ENCODE measurements around the gene GLP2R.
"Not testable (repeated sequence)": the region's sequence is repeated elsewhere in the genome, so short reads cannot be mapped to it uniquely, and the experiment has no call there.

GLP2R gene

DNA sequence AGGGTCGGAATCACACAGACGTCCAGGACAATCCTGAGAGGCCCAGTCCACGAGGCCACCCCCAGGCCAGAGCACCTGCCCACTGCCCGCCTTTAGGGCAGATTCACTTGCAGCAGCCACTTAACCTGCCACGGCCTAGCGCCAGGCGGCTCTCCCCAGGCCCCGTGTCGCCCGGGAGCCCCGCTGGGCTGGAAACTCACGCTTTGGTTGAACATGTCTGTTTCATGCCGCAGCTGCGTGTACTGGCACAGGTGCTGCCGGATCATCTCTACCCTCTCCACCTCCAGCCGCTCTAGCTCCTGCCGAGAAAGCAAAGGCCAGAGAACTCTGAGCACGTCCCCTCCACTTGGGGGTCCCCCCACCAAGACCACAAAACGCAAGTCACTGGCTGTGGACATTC is 92.1 kb downstream of the GLP2R start:
- H3K36me3 ChIP-seq, result peaks cover 95% of the 10 kb centered on the region
- H3K9ac ChIP-seq, result no peak overlapping the region
- H3K4me1 ChIP-seq, result peaks cover 3% of the 10 kb centered on the region
- H3K4me3 ChIP-seq, result no peak overlapping the region
- no peak overlapping the region for H3K4me2 ChIP-seq
- no peak overlapping the region for H3K27ac ChIP-seq
- no peaks in the 10 kb centered on the region for H3K9me3 ChIP-seq
- no peaks in the 10 kb centered on the region for H4K20me1 ChIP-seq
- TF ChIP-seq Cebpa-rat (IDR thresholded peaks at IDR 0.05), result no peak
- H3K27me3 ChIP-seq, result no peaks in the 10 kb centered on the region

DNA sequence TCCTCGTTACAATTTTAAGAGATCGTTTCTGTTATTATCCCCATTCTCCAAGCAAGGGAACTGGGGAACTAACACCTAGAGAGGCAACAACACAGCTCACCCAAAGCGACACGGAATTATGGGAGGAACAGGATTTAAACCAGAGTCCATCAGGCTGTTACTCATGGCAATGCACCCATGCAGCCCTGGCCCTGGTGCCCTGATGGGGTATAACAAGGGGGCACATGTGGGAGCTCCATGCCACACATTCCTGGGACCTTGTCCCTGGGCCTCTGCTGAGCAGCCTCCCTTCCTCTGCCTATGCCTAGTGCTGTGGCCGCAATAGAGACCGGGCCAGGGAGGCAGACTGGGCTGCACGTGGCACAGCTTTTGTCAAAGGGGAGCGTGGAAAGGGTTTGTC is 92.6 kb downstream of the GLP2R start:
- Histone ChIP-seq H3K27ac (no peak overlapping the region), H3K9ac (no peak overlapping the region), H3K4me2 (no peak overlapping the region), H4K20me1 (no peaks in the 10 kb centered on the region), H3K9me3 (no peaks in the 10 kb centered on the region), H3K4me3 (no peak overlapping the region), H3K4me1 (no peaks in the 10 kb centered on the region), H3K36me3 (peaks cover 94% of the 10 kb centered on the region), H3K27me3 (no peaks in the 10 kb centered on the region)
- TF ChIP-seq Cebpa-rat (IDR thresholded peaks at IDR 0.05), result no peak

- Histone ChIP-seq H3K4me1 (no peaks in the 10 kb centered on the region), H3K4me2 (no peak overlapping the region), H3K27ac (no peak overlapping the region), H4K20me1 (no peaks in the 10 kb centered on the region), H3K27me3 (no peaks in the 10 kb centered on the region), H3K9me3 (no peaks in the 10 kb centered on the region), H3K36me3 (peaks cover 89% of the 10 kb centered on the region), H3K4me3 (no peak overlapping the region), H3K9ac (no peak overlapping the region)
- no peak for TF ChIP-seq Cebpa-rat (IDR thresholded peaks at IDR 0.05)
Measured at GRCh38 chr17:9918804-9919352, 93.2 kb downstream of the GLP2R start.

DNA sequence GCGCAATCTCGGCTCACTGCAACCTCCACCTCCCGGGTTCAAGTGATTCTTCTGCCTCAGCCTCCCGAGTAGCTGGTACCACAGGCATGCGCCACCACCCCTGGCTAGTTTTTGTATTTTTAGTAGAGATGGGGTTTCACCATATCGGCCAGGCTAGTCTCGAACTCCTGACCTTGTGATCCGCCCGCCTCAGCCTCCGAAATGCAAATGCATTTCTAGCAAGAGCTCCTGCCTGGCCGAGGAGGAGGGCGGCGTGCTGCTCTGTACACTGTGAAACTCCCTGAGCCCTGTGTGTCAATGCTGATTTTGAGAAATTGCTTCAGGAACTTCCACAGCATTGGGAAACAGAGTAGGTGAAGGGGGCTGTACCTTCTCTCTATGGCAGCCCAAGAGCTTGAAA is 95.5 kb downstream of the GLP2R start:
- not testable (repeated sequence) for H3K9me3 ChIP-seq, H4K20me1 ChIP-seq, H3K4me3 ChIP-seq, H3K27me3 ChIP-seq, H3K27ac ChIP-seq, H3K9ac ChIP-seq, H3K4me2 ChIP-seq
- Histone ChIP-seq H3K4me1 (peaks cover 11% of the 10 kb centered on the region), H3K36me3 (peaks cover 84% of the 10 kb centered on the region)

DNA sequence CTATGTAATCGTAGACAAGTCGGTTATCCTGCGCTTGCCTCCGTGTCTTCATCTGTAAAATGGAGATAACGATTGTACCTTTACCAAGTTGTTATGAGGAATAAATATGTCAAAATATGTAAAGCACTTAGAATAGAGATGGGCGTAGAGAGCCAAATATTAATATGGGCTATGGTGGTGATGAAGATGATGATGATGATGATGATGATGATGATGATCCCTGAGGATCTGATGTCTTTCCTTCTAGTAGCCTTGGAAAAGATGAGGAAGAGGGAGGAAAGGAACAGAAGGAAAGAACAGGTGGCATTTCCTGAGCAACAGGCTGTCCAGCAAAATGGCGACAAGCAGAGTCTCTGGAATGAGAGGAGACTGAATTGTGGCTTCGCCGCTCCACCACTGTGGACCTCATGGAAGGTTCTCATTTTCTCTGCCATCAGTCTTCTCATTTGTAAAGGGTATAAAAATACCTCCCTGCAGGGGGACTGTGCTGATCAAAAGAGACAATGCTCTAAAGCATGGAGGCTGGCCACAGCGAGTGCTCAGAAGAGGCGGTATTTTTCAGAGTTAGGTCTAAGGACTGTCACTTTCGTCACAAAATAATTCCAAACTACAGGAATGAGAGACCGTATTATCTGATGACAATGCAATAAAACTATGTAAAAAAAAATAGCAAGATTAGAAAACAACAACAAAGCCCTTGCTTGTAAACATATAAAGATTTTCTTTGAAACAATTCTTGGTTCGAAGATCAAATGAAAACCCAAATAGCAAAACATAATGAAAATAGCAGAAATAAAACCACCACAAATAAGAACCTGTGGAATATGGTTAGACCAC is 96.5 kb downstream of the GLP2R start:
- H4K20me1 ChIP-seq, result peaks cover 8% of the 10 kb centered on the region; the same call in 1 of the 2 replicates
- peaks cover 11% of the 10 kb centered on the region for H3K4me1 ChIP-seq
- H3K9me3 ChIP-seq, result no peaks in the 10 kb centered on the region
- peaks cover 78% of the 10 kb centered on the region for H3K36me3 ChIP-seq
- no peak overlapping the region for H3K27ac ChIP-seq
- no peak overlapping the region for H3K9ac ChIP-seq
- no peak overlapping the region for H3K4me3 ChIP-seq
- TF ChIP-seq Cebpa-rat (IDR thresholded peaks at IDR 0.05), result no peak
- no peaks in the 10 kb centered on the region for H3K27me3 ChIP-seq
- H3K4me2 ChIP-seq, result no peak overlapping the region

GRCh38 chr17:9924735-9925191 is 99.0 kb downstream of the GLP2R start:
- Histone ChIP-seq H3K4me3 (no peak overlapping the region), H3K27me3 (no peaks in the 10 kb centered on the region), H3K36me3 (peaks cover 53% of the 10 kb centered on the region), H3K9me3 (no peaks in the 10 kb centered on the region), H3K27ac (no peak overlapping the region), H3K9ac (no peak overlapping the region), H3K4me2 (peak overlapping the region; percentile 56), H3K4me1 (peaks cover 11% of the 10 kb centered on the region), H4K20me1 (peaks cover 8% of the 10 kb centered on the region; the same call in 1 of the 2 replicates)
- TF ChIP-seq Cebpa-rat (IDR thresholded peaks at IDR 0.05), result no peak

GRCh38 chr17:9925457-9925856 is 99.7 kb downstream of the GLP2R start:
- peaks cover 11% of the 10 kb centered on the region for H3K4me1 ChIP-seq
- H3K27ac ChIP-seq, result no peak overlapping the region
- peaks cover 8% of the 10 kb centered on the region; the same call in 1 of the 2 replicates for H4K20me1 ChIP-seq
- TF ChIP-seq Cebpa-rat (IDR thresholded peaks at IDR 0.05), result no peak
- H3K9me3 ChIP-seq, result no peaks in the 10 kb centered on the region
- H3K36me3 ChIP-seq, result peaks cover 49% of the 10 kb centered on the region
- no peak overlapping the region; the same call in 1 of the 2 replicates for H3K9ac ChIP-seq
- no peaks in the 10 kb centered on the region for H3K27me3 ChIP-seq
- no peak overlapping the region for H3K4me3 ChIP-seq
- H3K4me2 ChIP-seq, result peak overlapping the region; percentile 56; the same call in 1 of the 2 replicates

DNA sequence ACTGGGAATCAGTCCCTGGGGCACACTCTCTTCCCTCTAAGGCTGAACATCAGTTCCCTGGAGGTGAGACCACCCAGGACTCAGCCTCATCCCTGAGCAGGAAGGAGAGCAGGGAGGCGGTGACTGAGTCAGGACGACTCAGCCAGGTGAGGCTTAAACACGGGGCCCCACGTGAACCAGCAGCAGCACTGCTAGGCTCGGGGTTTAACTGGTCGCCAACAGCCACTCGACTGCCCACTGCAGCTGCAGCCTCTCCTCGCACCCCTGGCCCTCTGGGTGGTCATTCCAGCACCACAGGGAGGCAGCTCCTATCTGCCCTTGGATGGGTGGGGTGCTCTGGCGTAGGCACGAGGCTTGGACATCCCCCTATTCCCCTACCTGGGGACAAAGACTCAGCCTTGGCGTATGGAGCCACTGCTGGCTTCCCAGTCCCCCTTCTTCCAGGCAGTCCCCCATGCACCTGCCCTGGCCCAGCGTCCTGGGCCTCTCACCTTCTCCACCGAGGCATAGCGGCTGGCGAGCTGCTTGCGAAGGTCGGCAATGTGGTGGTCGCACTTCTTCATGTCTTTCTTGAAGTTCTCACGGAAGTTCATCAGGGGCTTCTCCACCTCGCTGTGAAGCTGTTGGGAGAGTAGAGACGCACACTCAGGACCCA is 100.6 kb downstream of the GLP2R start:
- Histone ChIP-seq H3K27ac (peak overlapping the region; percentile 44; the same call in 1 of the 2 replicates), H3K9ac (no peak overlapping the region)

GRCh38 chr17:9928601-9929333 is 103.0 kb downstream of the GLP2R start:
- Histone ChIP-seq H3K9me3 (no peaks in the 10 kb centered on the region), H3K9ac (no peak overlapping the region), H3K27ac (no peak overlapping the region), H3K27me3 (no peaks in the 10 kb centered on the region), H3K4me1 (peaks cover 11% of the 10 kb centered on the region), H3K4me2 (no peak overlapping the region), H3K36me3 (peaks cover 57% of the 10 kb centered on the region), H3K4me3 (no peak overlapping the region), H4K20me1 (peaks cover 8% of the 10 kb centered on the region; the same call in 1 of the 2 replicates)
- TF ChIP-seq Cebpa-rat (IDR thresholded peaks at IDR 0.05), result no peak

More for the DNA sequence above, 100.6 kb downstream of the GLP2R start:
- Histone ChIP-seq H3K4me1 (peaks cover 11% of the 10 kb centered on the region), H3K36me3 (peaks cover 49% of the 10 kb centered on the region), H3K4me3 (no peak overlapping the region), H4K20me1 (peaks cover 8% of the 10 kb centered on the region; the same call in 1 of the 2 replicates), H3K9me3 (no peaks in the 10 kb centered on the region), H3K4me2 (no peak overlapping the region), H3K27me3 (no peaks in the 10 kb centered on the region)
- TF ChIP-seq Cebpa-rat (IDR thresholded peaks at IDR 0.05), result no peak

Data from BLaER1 (cell line).